Measurements from ENCODE around the gene FBXO21. TPM values are rescaled to one million over a fixed set of nuclear protein-coding genes. Genes with fewer than 3 reads are reported as not detected.
A peak's percentile ranks its signal among the peaks of the same experiment; 100 is the strongest.

FBXO21 gene
- total and polyA plus RNA-seq, 4 donors: 9.7 to 111 (median 29.4) TPM

- no peak for TF ChIP-seq CTCF (IDR thresholded peaks at IDR 0.05; ENCODE audit: control extremely low read depth, extremely low read depth)
- ATAC-seq (ENCODE audit: insufficient read depth, low FRiP score) (no peak), DNase-seq (peak in 1 of 3 donors; percentile 22)
- Histone ChIP-seq H3K27me3 (ENCODE audit: control insufficient read depth in 3 of 3, insufficient read depth in 3 of 3, low read length in 2 of 3) (no peaks in the 10 kb centered on the region), H3K4me1 (ENCODE audit: control insufficient read depth in 5 of 5, insufficient read depth in 5 of 5, low read length in 5 of 5) (no peaks in the 10 kb centered on the region), H3K9me3 (ENCODE audit: control insufficient read depth in 4 of 4, insufficient read depth in 3 of 4, low read length in 3 of 4) (no peaks in the 10 kb centered on the region), H3K36me3 (ENCODE audit: control insufficient read depth in 4 of 4, insufficient read depth in 4 of 4, low read length in 4 of 4) (no peaks in the 10 kb centered on the region), H3K27ac (ENCODE audit: low read depth in 1 of 2, low read length in 1 of 2) (no peak overlapping the region), H3K9ac (ENCODE audit: insufficient read depth in 1 of 2, low read length in 2 of 2) (no peak overlapping the region), H3K4me3 (no peak overlapping the region)
- 27 to 47% methylated on average over 10 of the region's 10 CpGs for WGBS, 2 donors
These were observed 56.2 kb downstream of the FBXO21 start for GRCh38 chr12:117134059-117134458.

- DNase-seq (no peak), ATAC-seq (ENCODE audit: insufficient read depth, low FRiP score) (no peak)
- H3K27me3 ChIP-seq (ENCODE audit: control insufficient read depth in 3 of 3, insufficient read depth in 3 of 3, low read length in 2 of 3): no peaks in the 10 kb centered on the region
- no peak for TF ChIP-seq CTCF (IDR thresholded peaks at IDR 0.05; ENCODE audit: control extremely low read depth, extremely low read depth)
- WGBS, 2 donors: 80 to 83% methylated on average over 7 of the region's 7 CpGs
- no peaks in the 10 kb centered on the region for H3K4me1 ChIP-seq (ENCODE audit: control insufficient read depth in 5 of 5, insufficient read depth in 5 of 5, low read length in 5 of 5)
- H3K36me3 ChIP-seq (ENCODE audit: control insufficient read depth in 4 of 4, insufficient read depth in 4 of 4, low read length in 4 of 4): no peaks in the 10 kb centered on the region
- H3K27ac ChIP-seq (ENCODE audit: low read depth in 1 of 2, low read length in 1 of 2): no peak overlapping the region
- H3K4me3 ChIP-seq: no peak overlapping the region
- peaks cover 0 to 4% (median 0%) of the 10 kb centered on the region in 4 donors for H3K9me3 ChIP-seq (ENCODE audit: control insufficient read depth in 4 of 4, insufficient read depth in 3 of 4, low read length in 3 of 4)
- no peak overlapping the region for H3K9ac ChIP-seq (ENCODE audit: insufficient read depth in 1 of 2, low read length in 2 of 2)
These were observed 59.5 kb downstream of the FBXO21 start for GRCh38 chr12:117130801-117131200.

- no peak for ATAC-seq (ENCODE audit: insufficient read depth, low FRiP score)
- Histone ChIP-seq H3K9ac (ENCODE audit: insufficient read depth in 1 of 2, low read length in 2 of 2) (no peak overlapping the region), H3K4me1 (ENCODE audit: control insufficient read depth in 5 of 5, insufficient read depth in 5 of 5, low read length in 5 of 5) (no peaks in the 10 kb centered on the region), H3K36me3 (ENCODE audit: control insufficient read depth in 4 of 4, insufficient read depth in 4 of 4, low read length in 4 of 4) (no peaks in the 10 kb centered on the region), H3K9me3 (ENCODE audit: control insufficient read depth in 4 of 4, insufficient read depth in 3 of 4, low read length in 3 of 4) (peaks cover 0 to 4% (median under 1%) of the 10 kb centered on the region in 4 donors), H3K4me3 (no peak overlapping the region), H3K27ac (ENCODE audit: low read depth in 1 of 2, low read length in 1 of 2) (no peak overlapping the region), H3K27me3 (ENCODE audit: control insufficient read depth in 3 of 3, insufficient read depth in 3 of 3, low read length in 2 of 3) (peaks cover 0 to 2% (median 0%) of the 10 kb centered on the region in 3 donors)
- no peak for TF ChIP-seq CTCF (IDR thresholded peaks at IDR 0.05; ENCODE audit: control extremely low read depth, extremely low read depth)
- DNase-seq: no peak
- WGBS, 2 donors: 84 to 89% methylated on average over 5 of the region's 5 CpGs
These were observed 60.9 kb downstream of the FBXO21 start for GRCh38 chr12:117129391-117129790.

Data from lung (tissue), 12 donors.